GM18951 (cell line): ENCODE measurements around the gene BET1L.
A peak's percentile ranks its signal among the peaks of the same experiment; 100 is the strongest.
"Not testable (repeated sequence)": the region's sequence is repeated elsewhere in the genome, so short reads cannot be mapped to it uniquely, and the experiment has no call there.

Experiments used
- POLR2A ChIP-seq: IDR thresholded peaks from 4 replicates; pipeline ENCODE4 v1.6.1; 2011; ENCODE audit warnings: mild to moderate bottlenecking; ENCODE audit not compliant: insufficient read length, insufficient read depth; ENCODE audit errors: extremely low read depth
- in situ Hi-C: fragments of 300-500 bp; cut with MboI; formaldehyde crosslinking; loops from one replicate; pipeline ENCODE4 v1.12.0; 2022; ENCODE audit warnings: low sequenced_read_pairs, mixed read lengths, inconsistent platforms; ENCODE audit not compliant: unreplicated experiment

Gene BET1L

GRCh38 chr11:207208-207862 lies at the start of gene BET1L, which contains the start of gene RIC8A:
TSS of gene BET1L (minus strand) at chr11:207399. CDS start at chr11:207321, 78 bp downstream.
TSS of gene RIC8A (plus strand) at chr11:207708. CDS start at chr11:208855, 1,147 bp downstream.
- in situ Hi-C loops, result no loop called here
- TF ChIP-seq POLR2A, result peak; percentile 94

DNA sequence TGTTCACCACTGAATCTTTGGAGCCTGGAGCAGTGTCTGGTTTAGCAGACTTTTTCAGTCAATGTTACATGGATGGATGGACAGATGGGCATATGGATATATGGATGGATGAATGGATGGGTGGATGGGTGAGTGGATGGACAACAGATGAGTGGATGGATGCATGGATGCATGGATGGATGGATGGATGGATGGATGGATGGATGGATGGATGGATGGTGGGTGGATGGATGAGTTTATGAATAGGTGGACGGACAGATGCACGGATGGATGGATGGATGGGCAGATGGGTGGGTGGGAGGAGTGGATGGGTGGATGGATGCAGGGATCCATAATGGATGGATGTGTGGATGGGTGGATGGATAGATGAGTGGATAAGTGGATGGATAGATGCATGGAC lies 48.6 kb upstream of the BET1L start:
- TF ChIP-seq POLR2A, result no peak
- in situ Hi-C loops, result no loop called here

DNA sequence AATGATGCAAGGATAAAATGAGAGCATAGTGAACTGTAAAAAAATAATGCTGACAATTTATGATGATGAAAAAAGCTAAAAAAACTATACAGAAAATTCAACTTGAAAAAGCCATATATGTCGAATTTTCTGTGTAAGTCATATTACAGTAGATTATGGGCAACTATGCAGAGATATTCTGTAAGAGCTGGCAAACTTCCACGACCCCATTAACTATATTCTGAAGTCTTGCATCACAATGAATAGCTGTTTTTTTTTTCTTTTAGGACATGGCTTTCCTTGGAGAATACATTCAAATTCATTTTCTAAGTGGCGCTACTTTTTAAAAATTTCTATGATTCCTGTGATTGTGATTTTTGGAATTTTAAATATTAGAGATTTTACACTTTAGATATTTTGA lies 48.0 kb upstream of the BET1L start:
- in situ Hi-C loops, result no loop called here
- TF ChIP-seq POLR2A, result no peak

GRCh38 chr11:253886-254270 lies 46.7 kb upstream of the BET1L start:
- in situ Hi-C loops, result no loop called here
- no peak for TF ChIP-seq POLR2A

- no peak for TF ChIP-seq POLR2A
- in situ Hi-C loops, result no loop called here
These were observed 46.1 kb upstream of the BET1L start for GRCh38 chr11:253160-253885.

- in situ Hi-C loops, result no loop called here
- TF ChIP-seq POLR2A, result no peak
These were observed 45.5 kb upstream of the BET1L start for GRCh38 chr11:252666-253065.

DNA sequence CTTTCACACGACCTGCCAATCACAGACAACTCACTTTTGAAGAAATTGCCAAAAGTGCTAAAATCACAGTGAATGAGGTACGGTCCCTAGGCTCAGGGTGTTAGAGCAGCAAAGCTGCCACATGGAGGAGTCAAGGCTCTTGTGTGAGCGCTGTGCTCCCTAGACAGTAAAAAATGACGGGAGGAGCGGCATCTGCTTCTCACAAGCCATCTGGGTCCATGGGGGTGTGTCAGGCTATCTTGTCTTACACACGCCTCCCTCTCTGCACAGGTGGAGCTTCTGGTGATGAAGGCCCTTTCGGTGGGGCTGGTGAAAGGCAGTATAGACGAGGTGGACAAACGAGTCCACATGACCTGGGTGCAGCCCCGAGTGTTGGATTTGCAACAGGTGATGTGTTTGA lies 44.4 kb upstream of the BET1L start:
- no peak for TF ChIP-seq POLR2A
- in situ Hi-C loops, result no loop called here

DNA sequence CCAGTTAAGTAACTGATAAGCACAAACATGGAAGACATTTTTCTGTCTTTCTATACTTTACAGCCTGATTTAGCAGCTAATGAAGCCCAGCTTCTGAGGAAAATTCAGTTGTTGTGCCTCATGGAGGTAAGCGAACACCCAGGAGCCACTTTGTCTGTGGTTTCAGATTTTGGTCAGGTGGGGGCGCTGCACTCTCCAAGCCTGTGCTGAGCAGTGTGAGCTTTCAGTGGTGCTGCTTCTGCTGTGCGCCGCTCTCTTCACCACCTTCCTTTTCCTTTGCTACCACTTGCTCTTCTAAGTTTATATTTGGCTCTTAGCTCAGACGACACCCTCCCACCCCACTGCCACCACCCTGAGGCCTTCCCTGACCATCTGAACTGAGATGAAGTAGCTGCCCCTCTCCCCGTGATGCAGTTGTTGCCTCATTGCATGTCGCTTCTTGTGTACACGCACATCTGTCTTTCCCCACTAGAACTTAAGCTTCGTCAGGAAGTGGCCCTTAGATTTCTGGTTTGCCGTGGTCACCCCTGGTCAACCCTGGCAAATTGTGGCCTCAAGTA lies 43.6 kb upstream of the BET1L start:
- in situ Hi-C loops, result no loop called here
- TF ChIP-seq POLR2A, result no peak

- TF ChIP-seq POLR2A, result no peak
- in situ Hi-C loops, result no loop called here
These were observed 43.1 kb upstream of the BET1L start for GRCh38 chr11:250274-250673.

GRCh38 chr11:249062-249461 lies 41.9 kb upstream of the BET1L start:
- no peak for TF ChIP-seq POLR2A
- in situ Hi-C loops, result no loop called here

GRCh38 chr11:244376-244775 lies 37.2 kb upstream of the BET1L start:
- TF ChIP-seq POLR2A, result no peak
- in situ Hi-C loops, result no loop called here

- in situ Hi-C loops, result no loop called here
- no peak for TF ChIP-seq POLR2A
These were observed 34.4 kb upstream of the BET1L start for GRCh38 chr11:241634-242033.

- in situ Hi-C loops, result no loop called here
- TF ChIP-seq POLR2A, result no peak
These were observed 33.1 kb upstream of the BET1L start for GRCh38 chr11:240315-240714.

DNA sequence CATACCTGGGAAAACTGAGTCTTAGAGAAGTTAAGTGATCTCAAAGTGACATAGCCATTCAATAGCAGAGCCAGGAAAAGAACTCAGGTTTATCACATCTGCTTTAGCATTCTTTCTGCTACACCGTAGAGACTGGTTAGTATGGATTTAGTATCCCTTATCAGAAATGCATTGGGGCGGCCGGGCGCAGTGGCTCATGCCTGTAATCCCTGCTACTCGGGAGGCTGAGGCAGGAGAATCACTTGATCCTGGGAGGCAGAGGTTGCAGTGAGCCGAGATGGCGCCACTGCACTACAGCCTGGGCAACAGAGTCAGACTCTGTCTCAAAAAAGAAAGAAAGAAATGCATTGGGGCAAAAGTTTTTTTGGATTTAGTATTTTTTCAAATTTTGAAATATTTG lies 31.1 kb upstream of the BET1L start:
- in situ Hi-C loops, result not testable (repeated sequence)
